ENCODE results near the gene TCAP.

- TF ChIP-seq CTCF (IDR thresholded peaks at IDR 0.05) (no peak), POLR2AphosphoS5 (IDR thresholded peaks at IDR 0.05; ENCODE audit: insufficient read depth in 1 of 2, low read depth in 1 of 2) (no peak), POLR2A (IDR thresholded peaks at IDR 0.05) (no peak)
Observed at GRCh38 chr17:39678340-39679116, 13.4 kb downstream of the TCAP start.

Measured in vagina (tissue), 2 donors.